Panc1 (cell line): ENCODE measurements around the gene PARP12.

Source experiments
- CTCF ChIP-seq: fragments of 450-650 bp; IDR thresholded peaks from 2 replicates; pipeline ENCODE4 v1.5.1; 2017; ENCODE audit warnings: mild to moderate bottlenecking
- POLR2AphosphoS5 ChIP-seq: IDR thresholded peaks from 2 replicates; pipeline ENCODE4 v1.6.1; 2012; ENCODE audit warnings: mild to moderate bottlenecking, low read depth, low read length, moderate library complexity

- TF ChIP-seq CTCF: no peak
- no peak for TF ChIP-seq POLR2AphosphoS5
These were observed 86.5 kb downstream of the PARP12 start for GRCh38 chr7:139976055-139976837.
